Rectal smooth muscle tissue (tissue), 1 donor: Measurements from ENCODE around the gene EEF2K.

Experiments
- H3K27ac ChIP-seq: one replicate; pipeline ENCODE4 v1.7.0; 2013; ENCODE audit warnings: low read depth, low read length, inconsistent platforms
- H3K27me3 ChIP-seq: one replicate; pipeline ENCODE4 v1.7.0; 2013; ENCODE audit warnings: low read length; ENCODE audit not compliant: control insufficient read depth, insufficient read depth
- H3K36me3 ChIP-seq: one replicate; pipeline ENCODE4 v1.7.0; 2013; ENCODE audit warnings: low read length; ENCODE audit not compliant: control insufficient read depth, insufficient read depth
- H3K4me1 ChIP-seq: one replicate; pipeline ENCODE4 v1.7.0; 2013; ENCODE audit warnings: low read length; ENCODE audit not compliant: control insufficient read depth, insufficient read depth
- H3K4me3 ChIP-seq: one replicate; pipeline ENCODE4 v1.7.0; 2013; ENCODE audit warnings: low read length
- H3K9ac ChIP-seq: one replicate; pipeline ENCODE4 v1.7.0; 2013; ENCODE audit warnings: low read length

The EEF2K gene

GRCh38 chr16:22239131-22239805 lies 33.2 kb downstream of the EEF2K start:
- Histone ChIP-seq H3K27ac (no peak overlapping the region), H3K9ac (no peak overlapping the region), H3K36me3 (peaks cover 2% of the 10 kb centered on the region), H3K4me3 (no peak overlapping the region), H3K4me1 (no peaks in the 10 kb centered on the region), H3K27me3 (no peaks in the 10 kb centered on the region)

GRCh38 chr16:22240023-22240710 lies 34.1 kb downstream of the EEF2K start:
- no peak overlapping the region for H3K9ac ChIP-seq
- peak overlapping the region; percentile 11 for H3K27ac ChIP-seq
- H3K4me1 ChIP-seq = no peaks in the 10 kb centered on the region
- H3K27me3 ChIP-seq = no peaks in the 10 kb centered on the region
- no peak overlapping the region for H3K4me3 ChIP-seq
- H3K36me3 ChIP-seq = peaks cover 2% of the 10 kb centered on the region

DNA sequence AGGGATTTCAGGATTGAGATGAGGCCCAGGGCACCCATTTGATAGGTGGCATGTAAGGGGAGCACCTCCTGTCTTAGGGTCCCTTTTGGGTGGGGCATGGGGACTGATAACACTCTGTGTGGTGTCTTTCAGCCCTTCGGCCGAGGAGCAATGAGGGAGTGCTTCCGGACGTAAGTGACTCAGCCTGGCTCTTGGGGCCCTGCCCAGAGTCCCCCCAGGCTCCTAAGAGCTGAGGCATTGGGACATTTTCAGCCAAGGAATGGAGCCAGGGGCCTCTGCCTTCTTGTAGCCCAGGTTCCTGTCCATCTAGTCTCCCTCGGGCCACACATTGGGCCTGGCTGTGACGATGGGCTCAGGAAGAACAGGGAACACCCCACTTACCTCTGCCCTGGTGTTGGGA lies 44.4 kb downstream of the EEF2K start:
- Histone ChIP-seq H3K4me3 (no peak overlapping the region), H3K9ac (no peak overlapping the region), H3K36me3 (peaks cover 30% of the 10 kb centered on the region), H3K4me1 (no peaks in the 10 kb centered on the region), H3K27ac (no peak overlapping the region), H3K27me3 (no peaks in the 10 kb centered on the region)

- Histone ChIP-seq H3K4me3 (no peak overlapping the region), H3K36me3 (peaks cover 38% of the 10 kb centered on the region), H3K4me1 (no peaks in the 10 kb centered on the region), H3K9ac (no peak overlapping the region), H3K27ac (no peak overlapping the region), H3K27me3 (no peaks in the 10 kb centered on the region)
Measured at GRCh38 chr16:22252317-22252716, 46.2 kb downstream of the EEF2K start.

DNA sequence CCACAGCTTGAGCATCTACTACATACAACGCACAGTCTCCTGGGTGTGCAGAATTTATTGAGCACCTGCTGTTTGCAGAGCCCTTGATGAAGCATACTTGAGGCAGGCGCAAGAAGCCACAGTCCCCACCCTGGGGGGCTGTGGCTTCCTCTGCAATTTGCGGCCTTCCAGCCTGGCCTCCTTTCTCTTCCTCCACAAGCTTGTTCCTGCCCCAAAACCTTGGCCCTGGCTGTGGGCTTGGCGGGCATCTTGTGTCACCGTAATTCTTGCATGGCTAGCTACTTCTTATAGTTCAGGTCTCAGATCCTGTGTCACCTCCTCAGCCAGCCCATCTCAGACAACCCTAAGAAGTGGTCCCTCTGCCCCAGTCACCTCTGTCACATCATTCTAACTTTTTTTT lies 47.2 kb downstream of the EEF2K start:
- H3K4me3 ChIP-seq = no peak overlapping the region
- H3K27ac ChIP-seq = no peak overlapping the region
- no peak overlapping the region for H3K9ac ChIP-seq
- no peaks in the 10 kb centered on the region for H3K27me3 ChIP-seq
- H3K4me1 ChIP-seq = no peaks in the 10 kb centered on the region
- H3K36me3 ChIP-seq = peaks cover 44% of the 10 kb centered on the region

- H3K27ac ChIP-seq = no peak overlapping the region
- no peak overlapping the region for H3K4me3 ChIP-seq
- no peaks in the 10 kb centered on the region for H3K27me3 ChIP-seq
- no peaks in the 10 kb centered on the region for H3K4me1 ChIP-seq
- peaks cover 47% of the 10 kb centered on the region for H3K36me3 ChIP-seq
- H3K9ac ChIP-seq = no peak overlapping the region
Measured at GRCh38 chr16:22255335-22255734, 49.3 kb downstream of the EEF2K start.

- H3K4me3 ChIP-seq = no peak overlapping the region
- H3K36me3 ChIP-seq = peaks cover 44% of the 10 kb centered on the region
- no peak overlapping the region for H3K27ac ChIP-seq
- no peaks in the 10 kb centered on the region for H3K4me1 ChIP-seq
- H3K27me3 ChIP-seq = no peaks in the 10 kb centered on the region
- H3K9ac ChIP-seq = no peak overlapping the region
Measured at GRCh38 chr16:22257440-22257839, 51.4 kb downstream of the EEF2K start.

DNA sequence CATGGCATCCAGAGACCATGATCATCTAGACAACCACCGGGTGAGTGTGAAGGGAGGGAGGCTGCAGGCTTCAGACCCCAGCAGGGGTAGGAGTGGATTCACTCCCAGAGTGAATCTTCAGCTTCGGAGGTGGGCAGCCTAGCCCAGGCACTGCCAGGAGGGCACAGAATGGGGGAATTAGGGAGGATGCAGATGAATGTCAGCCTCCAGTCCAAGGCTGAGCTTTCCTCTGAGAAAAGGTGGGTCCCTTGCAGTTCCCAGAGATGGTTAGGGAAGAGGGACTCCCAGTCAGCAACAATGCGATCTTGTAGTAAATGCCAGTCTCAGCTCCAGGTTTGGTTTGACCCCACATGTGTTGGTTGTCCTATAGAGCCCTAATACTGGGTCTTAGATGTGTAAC lies 54.4 kb downstream of the EEF2K start:
- Histone ChIP-seq H3K36me3 (peaks cover 44% of the 10 kb centered on the region), H3K4me1 (no peaks in the 10 kb centered on the region), H3K27me3 (no peaks in the 10 kb centered on the region), H3K27ac (no peak overlapping the region), H3K4me3 (no peak overlapping the region), H3K9ac (no peak overlapping the region)

DNA sequence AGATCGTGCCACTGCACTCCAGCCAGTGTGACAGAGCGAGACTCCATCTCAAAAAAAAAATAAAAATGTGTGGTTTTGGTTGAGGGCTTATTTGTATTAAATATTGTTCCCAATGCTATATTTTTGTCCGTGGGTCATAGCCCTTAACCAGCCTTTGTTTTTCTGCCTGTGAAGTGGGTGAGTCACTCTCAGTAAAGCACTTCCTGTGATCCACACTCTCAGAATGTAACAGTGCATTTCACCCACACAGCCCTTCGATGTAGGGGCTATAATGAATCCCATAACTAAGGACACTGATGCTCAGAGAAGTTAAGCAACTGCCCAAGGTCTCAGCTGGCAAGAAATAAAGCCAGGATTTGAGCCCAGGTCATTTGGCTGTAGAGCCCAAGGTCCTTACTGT lies 56.4 kb downstream of the EEF2K start:
- no peak overlapping the region for H3K4me3 ChIP-seq
- no peak overlapping the region for H3K27ac ChIP-seq
- H3K9ac ChIP-seq = no peak overlapping the region
- peaks cover 44% of the 10 kb centered on the region for H3K36me3 ChIP-seq
- no peaks in the 10 kb centered on the region for H3K27me3 ChIP-seq
- H3K4me1 ChIP-seq = no peaks in the 10 kb centered on the region

- Histone ChIP-seq H3K4me1 (no peaks in the 10 kb centered on the region), H3K27me3 (no peaks in the 10 kb centered on the region), H3K27ac (no peak overlapping the region), H3K4me3 (no peak overlapping the region), H3K36me3 (peaks cover 33% of the 10 kb centered on the region), H3K9ac (no peak overlapping the region)
Measured at GRCh38 chr16:22264786-22265185, 58.7 kb downstream of the EEF2K start.

DNA sequence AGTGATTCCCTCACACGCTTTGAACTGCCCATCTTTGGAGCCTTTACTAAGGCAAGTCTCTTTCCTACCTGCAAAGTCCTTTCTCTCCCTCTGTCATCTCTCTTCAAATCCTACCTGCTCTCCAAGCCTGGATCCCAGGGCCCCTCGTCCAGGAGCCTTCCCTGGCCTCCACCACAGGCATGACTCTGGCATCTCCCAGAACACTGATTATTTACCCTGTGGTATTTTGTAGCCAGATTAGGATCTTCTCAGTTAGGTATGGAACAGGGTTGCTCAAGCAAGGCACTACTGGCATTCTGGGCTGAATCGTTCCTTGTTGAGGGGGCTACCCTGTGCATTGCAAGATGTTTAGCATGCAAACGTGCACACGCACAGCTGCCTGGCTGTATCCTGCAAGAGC lies 59.3 kb downstream of the EEF2K start:
- no peak overlapping the region for H3K4me3 ChIP-seq
- no peak overlapping the region for H3K9ac ChIP-seq
- H3K4me1 ChIP-seq = no peaks in the 10 kb centered on the region
- no peak overlapping the region for H3K27ac ChIP-seq
- H3K36me3 ChIP-seq = peaks cover 32% of the 10 kb centered on the region
- no peaks in the 10 kb centered on the region for H3K27me3 ChIP-seq

DNA sequence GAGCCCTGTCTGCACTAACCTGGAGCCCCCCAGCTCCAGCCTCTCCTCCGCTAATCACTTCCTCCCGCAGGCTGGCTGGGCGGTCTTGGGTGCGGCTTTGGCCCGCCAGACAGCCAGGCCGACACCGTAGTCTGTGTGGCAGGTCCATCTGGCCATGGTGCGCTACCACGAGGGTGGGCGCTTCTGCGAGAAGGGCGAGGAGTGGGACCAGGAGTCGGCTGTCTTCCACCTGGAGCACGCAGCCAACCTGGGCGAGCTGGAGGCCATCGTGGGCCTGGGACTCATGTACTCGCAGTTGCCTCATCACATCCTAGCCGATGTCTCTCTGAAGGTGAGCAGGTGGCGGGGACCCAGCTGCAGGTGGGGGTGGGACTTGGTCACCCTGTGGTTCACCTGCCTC lies 60.5 kb downstream of the EEF2K start:
- no peaks in the 10 kb centered on the region for H3K4me1 ChIP-seq
- H3K27me3 ChIP-seq = no peaks in the 10 kb centered on the region
- H3K36me3 ChIP-seq = peaks cover 27% of the 10 kb centered on the region
- no peak overlapping the region for H3K4me3 ChIP-seq
- H3K9ac ChIP-seq = no peak overlapping the region
- no peak overlapping the region for H3K27ac ChIP-seq

DNA sequence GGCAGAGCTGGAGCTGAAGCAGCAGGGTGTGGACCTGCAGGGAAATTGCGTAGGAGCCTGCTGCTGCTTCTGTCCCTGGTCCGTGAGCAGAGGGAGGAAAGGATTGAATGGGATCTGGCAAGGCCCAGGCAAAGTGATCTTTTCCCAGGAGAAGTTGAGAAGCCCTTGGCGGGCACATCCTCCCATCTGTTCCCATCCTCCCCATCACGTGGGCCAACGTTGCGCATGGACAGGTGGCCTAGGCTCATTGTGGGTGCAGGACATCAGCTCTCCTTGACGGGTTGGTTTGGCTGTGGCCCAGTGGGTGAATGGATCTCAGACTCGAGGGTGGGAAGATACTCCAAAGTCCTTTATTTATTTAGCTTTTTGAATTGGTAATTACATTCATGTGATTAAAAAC lies 61.7 kb downstream of the EEF2K start:
- Histone ChIP-seq H3K36me3 (peaks cover 24% of the 10 kb centered on the region), H3K27me3 (no peaks in the 10 kb centered on the region)

More for the DNA sequence above, 61.7 kb downstream of the EEF2K start:
- Histone ChIP-seq H3K4me1 (no peaks in the 10 kb centered on the region), H3K4me3 (no peak overlapping the region), H3K9ac (no peak overlapping the region), H3K27ac (no peak overlapping the region)
